ENCODE measurements around the gene UNCX. TPM values are rescaled to one million over a fixed set of nuclear protein-coding genes. Genes with fewer than 3 reads are reported as not detected.

The UNCX gene
- total and polyA plus RNA-seq, 2 of the 4 experiments (the other 2 are of a cell fraction), result not detected

DNA sequence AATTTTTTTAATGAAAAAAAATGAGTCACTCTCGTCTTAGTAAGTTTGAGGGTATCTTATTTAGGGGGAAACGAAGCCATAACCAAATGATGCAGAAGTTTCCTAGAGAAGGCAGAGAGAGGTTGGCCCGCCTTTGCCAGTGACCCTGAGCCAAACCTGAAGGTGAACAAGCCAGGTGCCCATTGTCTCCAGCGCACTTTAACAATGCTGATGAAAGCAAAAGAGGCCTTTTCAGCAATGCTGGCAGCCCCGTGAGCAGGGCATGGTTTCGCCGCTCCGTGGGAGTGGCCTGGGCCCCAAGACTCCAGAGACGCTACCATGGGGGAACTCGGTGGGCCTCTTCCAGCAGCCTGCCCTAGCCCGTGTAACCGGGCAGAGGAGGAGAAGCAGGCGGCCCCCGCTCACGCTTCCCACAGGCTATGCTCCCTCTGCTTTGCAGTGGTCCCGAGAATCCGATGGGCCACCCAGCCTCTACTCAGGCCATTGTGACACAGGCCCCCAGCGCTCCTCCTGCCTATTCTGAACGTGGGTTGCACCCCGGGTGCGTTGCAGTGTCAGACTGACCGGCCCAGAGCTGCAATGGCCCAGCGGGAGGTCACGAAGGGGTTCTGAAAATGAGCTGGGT lies 14.0 kb upstream of the UNCX start:
- H3K9me3 ChIP-seq (ENCODE audit: control insufficient read depth, insufficient read depth, low read length), result peaks cover 3% of the 10 kb centered on the region
- no peak overlapping the region for H2AK9ac ChIP-seq (replicated peaks; ENCODE audit: low read depth, low read length, poor library complexity)
- no peak overlapping the region for H2AFZ ChIP-seq (replicated peaks; ENCODE audit: low read length, poor library complexity)
- H4K8ac ChIP-seq (ENCODE audit: low read depth in 2 of 2, low read length in 2 of 2), result no peak overlapping the region
- no peaks in the 10 kb centered on the region for H3K4me1 ChIP-seq (ENCODE audit: control insufficient read depth, insufficient read depth, low read length)
- no peak overlapping the region for H3K23ac ChIP-seq (ENCODE audit: low read depth, low read length)
- H3K18ac ChIP-seq (ENCODE audit: low read depth, low read length), result no peak overlapping the region
- intact Hi-C loops (cut with micrococcal nuclease) (no loop called here), in situ Hi-C loops (cut with MboI; ENCODE audit: low sequenced_read_pairs) (no loop called here), dilution Hi-C loops (cut with HindIII; ENCODE audit: low sequenced_read_pairs, unreplicated experiment) (no loop called here)
- no peak overlapping the region for H3K14ac ChIP-seq (replicated peaks; ENCODE audit: low read depth, low read length)
- no peaks in the 10 kb centered on the region; the same call in 1 of the 2 replicates for H4K20me1 ChIP-seq (ENCODE audit: insufficient read depth, low read length)
- peaks cover 60% of the 10 kb centered on the region for H3K27me3 ChIP-seq (ENCODE audit: control insufficient read depth, insufficient read depth, low read length)
- no peaks in the 10 kb centered on the region for H3K36me3 ChIP-seq (ENCODE audit: control insufficient read depth, insufficient read depth, low read length)
- TF ChIP-seq SMC3 (IDR thresholded peaks at IDR 0.05; ENCODE audit: low read depth, low read length), result no peak
- TF ChIP-seq CTCF (conservative IDR thresholded peaks at IDR 0.05; ENCODE audit: low read depth, low read length), result no peak
- TF ChIP-seq CEBPB (IDR thresholded peaks at IDR 0.05; ENCODE audit: low read depth, low read length), result no peak
- TF ChIP-seq RAD21 (IDR thresholded peaks at IDR 0.05; ENCODE audit: low read length), result no peak
- TF ChIP-seq FOS (IDR thresholded peaks at IDR 0.05; ENCODE audit: low read depth, low read length), result no peak
- TF ChIP-seq BHLHE40 (IDR thresholded peaks at IDR 0.05; ENCODE audit: low read depth, low read length), result no peak
- TF ChIP-seq MXI1 (IDR thresholded peaks at IDR 0.05; ENCODE audit: borderline replicate concordance, low read depth, low read length), result no peak
- no peak for TF ChIP-seq MAFK (IDR thresholded peaks at IDR 0.05; ENCODE audit: low read depth, low read length)
- no peak for TF ChIP-seq CHD1 (IDR thresholded peaks at IDR 0.05; ENCODE audit: low read depth, low read length)
- TF ChIP-seq NFE2L2 (IDR thresholded peaks at IDR 0.05; ENCODE audit: low read depth, low read length), result no peak
- BruUV-seq (replicated peaks), result no TSS peak
- H2AK5ac ChIP-seq (ENCODE audit: low read depth, low read length), result no peak overlapping the region
- no peak overlapping the region for H2BK5ac ChIP-seq (ENCODE audit: low read depth, low read length, poor library complexity, severe bottlenecking)
- no peak overlapping the region for H3K4me3 ChIP-seq (ENCODE audit: insufficient read depth, low read depth, low read length)
- H2BK120ac ChIP-seq (ENCODE audit: low read depth, low read length), result no peak overlapping the region
- no peaks in the 10 kb centered on the region for H3K9me1 ChIP-seq (ENCODE audit: insufficient read depth, low read length)
- POLR2A ChIA-PET (ENCODE audit: unreplicated experiment), result no interaction called here
- H4K5ac ChIP-seq (ENCODE audit: low read depth, low read length), result no peak overlapping the region
- CTCF ChIA-PET, result no interaction called here
- H4K91ac ChIP-seq (ENCODE audit: insufficient read depth, low read depth, low read length), result no peak overlapping the region
- no peak overlapping the region for H2BK20ac ChIP-seq (ENCODE audit: low read depth, low read length)
- DNase-seq (no peak), ATAC-seq (ENCODE audit: low read depth) (no peak)
- H3K27ac ChIP-seq (ENCODE audit: insufficient read depth, low read length), result no peak overlapping the region
- H3K4ac ChIP-seq (ENCODE audit: low read depth, low read length), result no peak overlapping the region
- no peak overlapping the region for H2BK15ac ChIP-seq (ENCODE audit: low read depth, low read length)
- H3K4me2 ChIP-seq (ENCODE audit: low read depth, low read length), result no peak overlapping the region
- no peaks in the 10 kb centered on the region for H3K79me1 ChIP-seq (ENCODE audit: low read depth in 1 of 2, low read length in 2 of 2)
- H3K56ac ChIP-seq (ENCODE audit: extremely low read depth, insufficient read depth, low read length), result no peak overlapping the region
- no peak overlapping the region for H3K9ac ChIP-seq (ENCODE audit: low read depth, low read length)
- 46% methylated on average over 3 of the region's 24 CpGs; no CpG with 5 or more reads in 1 of the 2 experiments for WGBS, 2 experiments (ENCODE audit: extremely low coverage in 2 of 2, insufficient read length in 1 of 2)

Measured in IMR-90 (cell line).